HG03442 (cell line): Measurements from ENCODE around the gene SLC27A5.
A peak's percentile ranks its signal among the peaks of the same experiment; 100 is the strongest.

Source experiments
- ATAC-seq: cut with Tn5 transposase; IDR thresholded peaks from one replicate; pipeline ENCODE4 v1.9.1; 2021; ENCODE audit warnings: mild to moderate bottlenecking, moderate library complexity; ENCODE audit not compliant: unreplicated experiment

The SLC27A5 gene, protein sequence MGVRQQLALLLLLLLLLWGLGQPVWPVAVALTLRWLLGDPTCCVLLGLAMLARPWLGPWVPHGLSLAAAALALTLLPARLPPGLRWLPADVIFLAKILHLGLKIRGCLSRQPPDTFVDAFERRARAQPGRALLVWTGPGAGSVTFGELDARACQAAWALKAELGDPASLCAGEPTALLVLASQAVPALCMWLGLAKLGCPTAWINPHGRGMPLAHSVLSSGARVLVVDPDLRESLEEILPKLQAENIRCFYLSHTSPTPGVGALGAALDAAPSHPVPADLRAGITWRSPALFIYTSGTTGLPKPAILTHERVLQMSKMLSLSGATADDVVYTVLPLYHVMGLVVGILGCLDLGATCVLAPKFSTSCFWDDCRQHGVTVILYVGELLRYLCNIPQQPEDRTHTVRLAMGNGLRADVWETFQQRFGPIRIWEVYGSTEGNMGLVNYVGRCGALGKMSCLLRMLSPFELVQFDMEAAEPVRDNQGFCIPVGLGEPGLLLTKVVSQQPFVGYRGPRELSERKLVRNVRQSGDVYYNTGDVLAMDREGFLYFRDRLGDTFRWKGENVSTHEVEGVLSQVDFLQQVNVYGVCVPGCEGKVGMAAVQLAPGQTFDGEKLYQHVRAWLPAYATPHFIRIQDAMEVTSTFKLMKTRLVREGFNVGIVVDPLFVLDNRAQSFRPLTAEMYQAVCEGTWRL

DNA sequence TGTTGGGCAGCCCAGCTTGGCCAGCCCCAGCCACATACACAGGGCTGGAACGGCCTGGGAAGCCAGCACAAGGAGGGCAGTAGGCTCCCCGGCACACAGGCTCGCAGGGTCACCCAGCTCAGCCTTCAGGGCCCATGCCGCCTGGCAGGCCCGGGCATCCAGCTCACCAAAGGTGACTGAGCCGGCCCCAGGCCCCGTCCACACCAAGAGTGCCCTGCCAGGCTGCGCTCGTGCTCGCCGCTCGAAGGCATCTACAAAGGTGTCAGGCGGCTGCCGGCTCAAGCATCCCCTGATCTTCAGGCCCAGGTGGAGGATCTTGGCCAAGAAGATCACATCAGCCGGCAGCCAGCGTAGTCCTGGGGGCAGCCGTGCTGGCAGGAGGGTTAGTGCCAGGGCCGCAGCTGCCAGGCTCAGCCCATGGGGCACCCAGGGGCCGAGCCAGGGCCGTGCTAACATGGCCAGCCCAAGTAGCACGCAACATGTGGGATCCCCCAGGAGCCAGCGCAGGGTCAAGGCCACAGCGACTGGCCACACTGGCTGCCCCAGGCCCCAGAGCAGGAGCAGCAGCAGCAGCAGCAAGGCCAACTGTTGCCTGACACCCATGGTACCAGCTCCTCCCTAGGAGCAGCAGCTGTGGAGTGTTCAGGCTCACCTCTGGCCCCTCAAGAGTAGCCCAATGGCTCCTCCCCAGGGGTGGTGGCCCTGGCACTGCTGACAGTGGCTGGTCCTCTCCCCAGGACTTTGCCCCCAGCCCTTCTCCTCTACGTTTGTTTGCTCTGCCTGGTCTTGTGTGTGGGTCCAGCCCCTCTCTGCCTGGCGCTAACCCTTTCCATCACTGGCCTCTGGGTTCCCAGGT, at the start of gene SLC27A5:
SLC27A5 (minus strand) TSS at position 640 of the 856 bp plus-strand sequence; CDS start at position 603, 37 bp downstream.
- ATAC-seq = no peak

DNA sequence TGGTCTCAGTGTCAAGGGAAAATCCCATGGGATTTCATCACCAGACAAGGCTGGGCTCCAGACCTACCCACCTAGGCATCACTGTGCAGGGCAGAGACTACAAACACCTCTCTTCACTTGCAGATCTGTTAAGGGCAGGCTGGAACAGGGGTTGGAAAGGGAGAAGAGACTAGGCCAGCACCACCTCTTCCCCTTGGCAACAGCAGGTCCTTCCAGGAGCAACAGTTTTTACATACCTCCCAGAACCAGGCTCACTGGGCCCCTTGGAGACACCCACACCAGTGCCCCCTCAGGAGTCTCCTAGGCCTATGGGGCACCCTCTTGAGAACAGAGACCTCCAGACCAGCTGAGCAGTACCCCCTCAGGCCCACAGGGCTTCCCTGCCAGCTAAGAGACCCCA, 49.1 kb upstream of the SLC27A5 start:
- ATAC-seq = no peak

GRCh38 chr19:58560007-58560887, 48.5 kb upstream of the SLC27A5 start:
- ATAC-seq = no peak

- no peak for ATAC-seq
Observed at GRCh38 chr19:58559275-58560006, 47.6 kb upstream of the SLC27A5 start.

DNA sequence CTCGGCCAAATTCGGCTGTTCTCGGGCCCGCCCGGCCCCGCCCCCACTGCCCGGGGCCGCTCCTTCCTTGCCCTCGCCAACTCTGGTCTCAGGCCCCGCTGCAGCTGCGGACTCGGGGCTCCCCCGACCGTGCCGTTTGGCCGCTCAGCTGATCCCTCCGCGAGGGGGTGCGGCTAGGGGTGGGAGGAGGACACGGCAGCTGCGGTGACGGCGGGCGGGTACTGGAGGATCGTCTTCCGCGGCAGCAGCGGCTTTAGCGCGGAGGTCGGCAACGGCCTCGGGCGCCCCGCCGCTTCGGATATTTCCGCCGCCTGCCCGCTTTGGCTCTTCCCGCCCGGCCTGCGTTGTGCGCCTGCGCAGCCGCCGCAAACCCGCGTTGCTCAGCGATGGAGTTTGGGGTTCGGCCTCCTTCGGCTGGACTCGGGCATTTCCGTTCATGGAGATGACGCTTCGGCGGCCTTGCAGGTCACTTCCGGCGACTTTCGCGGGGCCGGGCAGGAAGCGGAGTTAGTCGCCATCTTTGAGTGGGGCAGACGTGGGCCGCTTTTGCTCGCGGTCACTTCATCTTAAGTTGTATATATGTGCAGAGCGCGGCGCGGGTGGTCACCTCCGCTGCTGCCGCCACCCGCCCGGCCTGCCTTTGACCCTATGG, 47.0 kb upstream of the SLC27A5 start:
- peak; percentile 48 for ATAC-seq

DNA sequence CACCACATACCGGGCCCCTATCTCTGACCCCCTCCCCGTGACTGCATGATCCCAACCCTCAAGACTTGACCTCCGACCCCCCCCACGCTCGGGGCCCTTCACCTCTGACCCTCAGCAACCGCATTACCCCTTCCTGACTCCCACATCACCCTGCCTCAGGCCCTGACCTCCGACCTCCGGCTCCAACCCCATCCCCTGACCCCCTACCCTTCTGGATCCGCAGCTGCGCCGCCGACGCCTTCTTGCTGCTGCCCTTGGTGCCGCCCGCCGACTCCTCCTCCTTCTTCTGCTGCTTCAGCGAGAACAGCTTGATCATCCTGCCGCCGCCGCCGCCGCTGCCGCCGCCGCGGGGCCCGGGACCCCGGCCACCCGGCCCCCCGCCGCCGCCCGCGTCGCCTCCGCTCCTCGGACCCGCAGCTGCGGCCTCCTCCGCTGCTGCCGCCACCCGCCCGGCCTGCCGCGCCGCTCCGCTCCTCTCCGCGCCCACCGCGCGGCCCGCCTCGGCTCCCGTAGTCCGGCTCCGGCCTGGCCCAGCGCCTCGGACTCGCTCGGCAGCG, 46.4 kb upstream of the SLC27A5 start, which contains the start of gene UBE2M:
UBE2M (minus strand) TSS at position 546 of the 557 bp plus-strand sequence; CDS start at position 316, 230 bp downstream.
- ATAC-seq = no peak

GRCh38 chr19:58557221-58558065, 45.7 kb upstream of the SLC27A5 start:
- no peak for ATAC-seq

DNA sequence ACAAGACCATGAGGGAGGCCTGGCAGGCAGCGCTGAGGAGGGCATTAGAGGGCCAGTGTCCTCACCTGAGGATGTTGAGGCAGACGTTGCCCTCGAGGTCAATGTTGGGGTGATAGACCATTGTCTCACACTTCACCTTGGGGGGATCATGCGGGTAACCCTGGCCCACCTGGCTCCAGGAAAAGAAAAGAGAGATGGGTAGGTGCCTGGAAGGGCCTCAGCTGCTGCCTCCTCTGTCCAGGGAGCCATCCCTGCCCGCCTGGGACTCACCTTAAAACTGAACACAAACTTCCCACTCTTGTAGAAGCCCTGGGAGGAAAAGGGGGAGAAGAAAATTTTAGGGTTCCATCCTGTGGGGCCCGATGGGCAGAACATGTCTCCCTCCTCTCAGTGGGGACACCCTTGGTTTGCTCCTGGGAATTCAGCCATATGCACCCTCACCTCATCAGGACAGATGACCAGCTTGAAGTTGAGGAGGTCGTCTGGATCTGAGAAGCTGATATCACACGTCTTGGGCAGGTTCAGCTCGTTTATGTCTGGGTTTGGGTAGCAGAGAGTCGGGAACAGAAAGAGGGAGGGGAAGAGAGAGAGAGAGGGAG, 44.9 kb upstream of the SLC27A5 start:
- ATAC-seq = no peak

DNA sequence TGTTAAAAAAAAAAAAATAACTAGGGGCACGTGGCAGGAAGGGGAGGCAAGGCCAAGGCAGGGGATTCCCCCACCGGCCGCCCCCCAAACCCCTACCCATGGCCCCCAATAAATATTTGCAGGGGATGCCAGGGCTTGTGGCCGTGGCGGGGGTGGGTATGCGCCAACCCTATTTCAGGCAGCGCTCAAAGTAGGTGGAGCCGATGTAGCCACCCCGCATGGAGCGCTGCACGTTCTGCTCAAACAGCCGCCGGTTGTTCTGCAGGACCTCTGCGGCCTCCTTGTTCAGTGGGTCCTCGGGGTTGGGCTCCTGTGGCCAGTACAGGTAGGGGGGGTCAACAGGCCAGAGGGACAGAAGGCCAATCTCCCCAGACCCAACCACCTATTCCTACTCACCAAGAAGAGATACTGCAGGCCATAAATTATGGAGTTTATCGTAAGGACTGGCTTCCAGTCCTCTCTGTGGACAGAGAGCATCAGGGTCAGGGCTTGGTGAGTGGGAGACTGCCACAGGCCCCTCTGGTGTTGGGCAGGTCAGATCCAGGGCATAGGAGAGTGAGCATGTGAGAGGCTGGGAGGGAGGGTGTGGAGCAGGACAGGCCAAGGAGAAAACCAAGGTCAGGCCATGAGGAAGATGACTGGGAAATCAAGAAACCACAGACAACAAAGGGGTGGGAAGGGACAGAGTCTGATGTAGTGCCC, 44.3 kb upstream of the SLC27A5 start:
- no peak for ATAC-seq

DNA sequence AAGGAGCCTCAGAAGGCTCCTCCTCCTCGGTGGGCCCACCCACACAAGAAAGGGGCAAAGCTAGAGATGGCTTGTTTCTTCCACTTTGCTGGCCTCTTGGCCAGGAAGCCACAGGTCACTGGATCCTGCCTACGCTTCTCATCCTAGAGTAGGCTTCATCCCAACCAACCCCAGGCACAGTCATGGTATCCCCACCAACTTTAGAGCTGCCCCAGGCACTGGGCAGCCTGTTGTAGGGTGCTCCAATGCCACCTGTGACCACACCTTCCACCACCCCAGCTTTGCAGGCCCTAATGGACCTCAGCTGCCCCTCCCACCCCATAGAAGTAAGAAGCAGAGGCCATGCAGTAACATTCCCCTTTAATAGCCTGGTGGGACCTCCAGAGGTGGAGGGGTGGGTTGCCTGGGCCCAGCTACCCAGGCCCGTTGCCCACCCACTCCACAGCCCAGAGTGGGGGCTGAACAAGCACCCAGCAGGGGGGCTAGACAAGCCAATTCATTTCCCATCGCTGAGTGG, 43.6 kb upstream of the SLC27A5 start:
- ATAC-seq = no peak

DNA sequence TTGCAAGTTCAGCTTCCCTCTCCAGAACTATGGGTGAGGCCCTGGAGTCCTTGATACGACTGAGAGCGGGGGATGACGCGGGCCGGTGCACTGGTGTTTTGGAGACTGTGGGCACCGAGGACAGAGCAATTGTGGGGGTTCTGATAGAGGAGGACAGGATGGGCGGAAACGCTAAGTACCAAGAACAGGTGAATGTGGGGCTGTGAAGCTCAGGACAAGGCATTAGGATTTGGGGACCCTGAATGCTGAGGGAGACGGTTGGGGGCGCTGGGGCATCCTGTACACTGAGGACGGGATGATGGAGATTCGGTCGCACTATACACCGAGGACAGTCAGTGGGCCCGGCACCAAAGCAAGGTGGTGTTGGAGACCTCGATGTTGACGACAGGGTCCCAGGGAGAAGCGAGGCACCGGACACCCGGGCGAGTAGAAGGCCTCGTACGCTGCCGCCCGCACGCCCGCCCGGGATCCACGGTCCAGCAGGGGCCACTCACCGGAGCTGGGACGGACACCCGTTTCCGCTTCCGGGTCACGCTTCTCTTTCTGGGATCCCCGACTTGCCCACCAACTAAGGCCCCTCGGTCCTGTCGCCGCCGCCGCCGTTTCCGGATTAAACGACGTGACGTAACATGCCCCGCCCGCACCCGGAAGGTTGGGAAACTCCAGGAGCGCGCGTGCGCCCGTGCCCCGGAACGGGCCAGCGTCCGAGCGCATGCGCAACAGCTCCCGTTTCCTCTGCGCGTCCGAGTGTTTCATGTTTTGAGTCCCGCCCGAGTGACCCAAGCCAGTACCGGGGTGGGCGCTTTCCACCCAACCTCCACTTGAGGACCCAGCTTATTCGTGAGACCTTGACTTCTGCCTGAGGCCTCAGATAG, 42.9 kb upstream of the SLC27A5 start, which contains the start of gene CHMP2A:
CHMP2A (minus strand) TSS at position 612 of the 875 bp plus-strand sequence. CDS start 893 bp downstream, outside the sequence.
- no peak for ATAC-seq

GRCh38 chr19:58553799-58554493, 42.2 kb upstream of the SLC27A5 start:
- ATAC-seq = no peak

GRCh38 chr19:58552655-58553054, 40.9 kb upstream of the SLC27A5 start:
- ATAC-seq = no peak

- no peak for ATAC-seq
Observed at GRCh38 chr19:58551577-58552471, 40.0 kb upstream of the SLC27A5 start.
